ENCODE results near the gene DCAF6. TPM values are rescaled to one million over a fixed set of nuclear protein-coding genes. Genes with fewer than 3 reads are reported as not detected.

Gene DCAF6
- total and polyA plus RNA-seq, 3 donors from 2014 or later = 160 to 199 (median 173) TPM

GRCh38 chr1:168007691-168008090 is 71.2 kb downstream of the DCAF6 start:
- intact Hi-C loops (cut with DNase I; ENCODE audit: low total_unique reads) = no loop called here
- no peak for DNase-seq
- WGBS, 2 donors = 68 to 82% methylated on average over 1 of the region's 1 CpG
- H3K27ac ChIP-seq = no peak overlapping the region
- TF ChIP-seq CTCF (IDR thresholded peaks at IDR 0.05) = no peak
- TF ChIP-seq POLR2A (IDR thresholded peaks at IDR 0.05) = no peak
- no peaks in the 10 kb centered on the region for H3K4me1 ChIP-seq
- no peaks in the 10 kb centered on the region for H3K27me3 ChIP-seq
- no peaks in the 10 kb centered on the region for H3K36me3 ChIP-seq (ENCODE audit: low read depth, missing control alignments)
- H3K9me3 ChIP-seq = no peaks in the 10 kb centered on the region
- no peak overlapping the region for H3K4me3 ChIP-seq

- no peak for TF ChIP-seq POLR2A (IDR thresholded peaks at IDR 0.05)
- TF ChIP-seq CTCF (IDR thresholded peaks at IDR 0.05) = no peak
- no peaks in the 10 kb centered on the region for H3K27me3 ChIP-seq
- intact Hi-C loops (cut with DNase I; ENCODE audit: low total_unique reads) = no loop called here
- H3K9me3 ChIP-seq = no peaks in the 10 kb centered on the region
- no peaks in the 10 kb centered on the region for H3K4me1 ChIP-seq
- no peak overlapping the region for H3K4me3 ChIP-seq
- no peaks in the 10 kb centered on the region for H3K36me3 ChIP-seq (ENCODE audit: low read depth, missing control alignments)
- DNase-seq = no peak
- H3K27ac ChIP-seq = no peak overlapping the region
- WGBS, 2 donors = 53 to 86% methylated on average over 5 of the region's 5 CpGs
These were observed 72.1 kb downstream of the DCAF6 start for GRCh38 chr1:168008595-168008994.

GRCh38 chr1:168009322-168009721 is 72.8 kb downstream of the DCAF6 start:
- no peak for DNase-seq
- intact Hi-C loops (cut with DNase I; ENCODE audit: low total_unique reads) = no loop called here

GRCh38 chr1:168019407-168019806 is 82.9 kb downstream of the DCAF6 start:
- no peak for DNase-seq
- Histone ChIP-seq H3K9me3 (no peaks in the 10 kb centered on the region), H3K4me3 (no peak overlapping the region), H3K27me3 (no peaks in the 10 kb centered on the region), H3K36me3 (ENCODE audit: low read depth, missing control alignments) (no peaks in the 10 kb centered on the region), H3K4me1 (no peaks in the 10 kb centered on the region), H3K27ac (no peak overlapping the region)
- 100% methylated on average over 1 of the region's 1 CpG for WGBS, 2 donors
- intact Hi-C loops (cut with DNase I; ENCODE audit: low total_unique reads) = no loop called here
- TF ChIP-seq CTCF (IDR thresholded peaks at IDR 0.05) = no peak
- no peak for TF ChIP-seq POLR2A (IDR thresholded peaks at IDR 0.05)

More at GRCh38 chr1:168009322-168009721, 72.8 kb downstream of the DCAF6 start:
- Histone ChIP-seq H3K27me3 (no peaks in the 10 kb centered on the region), H3K27ac (no peak overlapping the region), H3K4me1 (no peaks in the 10 kb centered on the region), H3K4me3 (no peak overlapping the region), H3K36me3 (ENCODE audit: low read depth, missing control alignments) (no peaks in the 10 kb centered on the region), H3K9me3 (no peaks in the 10 kb centered on the region)
- TF ChIP-seq POLR2A (IDR thresholded peaks at IDR 0.05) (no peak), CTCF (IDR thresholded peaks at IDR 0.05) (no peak)

GRCh38 chr1:168031198-168031597 is 94.7 kb downstream of the DCAF6 start:
- WGBS, 2 donors = 81 to 84% methylated on average over 5 of the region's 5 CpGs
- H3K4me3 ChIP-seq = no peak overlapping the region
- H3K27me3 ChIP-seq = no peaks in the 10 kb centered on the region
- H3K27ac ChIP-seq = no peak overlapping the region
- H3K4me1 ChIP-seq = no peaks in the 10 kb centered on the region
- no peak for DNase-seq
- no peaks in the 10 kb centered on the region for H3K9me3 ChIP-seq
- no peaks in the 10 kb centered on the region for H3K36me3 ChIP-seq (ENCODE audit: low read depth, missing control alignments)
- TF ChIP-seq POLR2A (IDR thresholded peaks at IDR 0.05) (no peak), CTCF (IDR thresholded peaks at IDR 0.05) (no peak)
- intact Hi-C loops (cut with DNase I; ENCODE audit: low total_unique reads) = no loop called here
